ENCODE results near the gene HDDC3. TPM values are rescaled to one million over a fixed set of nuclear protein-coding genes. Genes with fewer than 3 reads are reported as not detected.

The HDDC3 gene
- total and polyA plus RNA-seq, 9 of the 15 experiments (the other 6 are each of a cell fraction or from before 2014, with no cell fraction given): 14.9 to 55.8 (median 36.9) TPM

DNA sequence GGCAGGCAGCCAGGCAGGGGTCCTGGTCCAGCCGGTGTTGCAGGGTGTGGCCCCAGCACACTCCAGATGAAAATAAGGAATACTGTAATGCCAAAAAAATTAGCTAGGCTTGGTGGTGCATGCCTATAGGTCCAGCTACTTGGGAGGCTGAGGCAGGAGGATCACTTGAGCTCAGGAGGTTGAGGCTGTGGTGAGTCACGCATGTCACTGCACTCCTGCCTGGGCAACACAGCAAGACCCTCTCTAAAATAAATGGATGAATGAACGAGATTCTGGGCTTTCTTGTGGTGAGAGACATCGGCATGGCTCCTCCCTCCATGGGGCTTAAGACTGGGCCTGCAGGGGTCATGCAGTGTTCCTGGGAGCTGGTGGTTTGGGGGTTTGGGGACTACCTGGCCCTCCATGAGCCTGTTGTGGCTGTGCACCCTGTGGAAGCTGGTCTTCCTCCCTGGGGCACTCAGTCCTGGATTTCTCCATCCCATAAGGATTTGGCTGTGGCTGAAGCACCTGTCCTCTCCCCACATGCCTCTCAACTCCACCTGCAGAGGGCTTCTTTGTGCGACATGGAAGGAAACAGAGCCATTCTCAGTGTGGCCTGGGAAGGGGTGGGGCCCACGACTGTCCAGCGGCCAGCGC, 14.7 kb upstream of the HDDC3 start (continued):
- TF ChIP-seq, protein P1, sequence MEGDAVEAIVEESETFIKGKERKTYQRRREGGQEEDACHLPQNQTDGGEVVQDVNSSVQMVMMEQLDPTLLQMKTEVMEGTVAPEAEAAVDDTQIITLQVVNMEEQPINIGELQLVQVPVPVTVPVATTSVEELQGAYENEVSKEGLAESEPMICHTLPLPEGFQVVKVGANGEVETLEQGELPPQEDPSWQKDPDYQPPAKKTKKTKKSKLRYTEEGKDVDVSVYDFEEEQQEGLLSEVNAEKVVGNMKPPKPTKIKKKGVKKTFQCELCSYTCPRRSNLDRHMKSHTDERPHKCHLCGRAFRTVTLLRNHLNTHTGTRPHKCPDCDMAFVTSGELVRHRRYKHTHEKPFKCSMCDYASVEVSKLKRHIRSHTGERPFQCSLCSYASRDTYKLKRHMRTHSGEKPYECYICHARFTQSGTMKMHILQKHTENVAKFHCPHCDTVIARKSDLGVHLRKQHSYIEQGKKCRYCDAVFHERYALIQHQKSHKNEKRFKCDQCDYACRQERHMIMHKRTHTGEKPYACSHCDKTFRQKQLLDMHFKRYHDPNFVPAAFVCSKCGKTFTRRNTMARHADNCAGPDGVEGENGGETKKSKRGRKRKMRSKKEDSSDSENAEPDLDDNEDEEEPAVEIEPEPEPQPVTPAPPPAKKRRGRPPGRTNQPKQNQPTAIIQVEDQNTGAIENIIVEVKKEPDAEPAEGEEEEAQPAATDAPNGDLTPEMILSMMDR (IDR thresholded peaks at IDR 0.05 in 2 of 3, conservative IDR thresholded peaks at IDR 0.05 in 1 of 3; ENCODE audit: insufficient read depth in 2 of 3, low read depth in 1 of 3, low read length in 3 of 3): peak in 2 of 3 experiments; percentile 1 to 33; a peak in 2 of 6 replicates
- TF ChIP-seq, protein P2, sequence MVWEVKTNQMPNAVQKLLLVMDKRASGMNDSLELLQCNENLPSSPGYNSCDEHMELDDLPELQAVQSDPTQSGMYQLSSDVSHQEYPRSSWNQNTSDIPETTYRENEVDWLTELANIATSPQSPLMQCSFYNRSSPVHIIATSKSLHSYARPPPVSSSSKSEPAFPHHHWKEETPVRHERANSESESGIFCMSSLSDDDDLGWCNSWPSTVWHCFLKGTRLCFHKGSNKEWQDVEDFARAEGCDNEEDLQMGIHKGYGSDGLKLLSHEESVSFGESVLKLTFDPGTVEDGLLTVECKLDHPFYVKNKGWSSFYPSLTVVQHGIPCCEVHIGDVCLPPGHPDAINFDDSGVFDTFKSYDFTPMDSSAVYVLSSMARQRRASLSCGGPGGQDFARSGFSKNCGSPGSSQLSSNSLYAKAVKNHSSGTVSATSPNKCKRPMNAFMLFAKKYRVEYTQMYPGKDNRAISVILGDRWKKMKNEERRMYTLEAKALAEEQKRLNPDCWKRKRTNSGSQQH (CRISPR knock-in tag; IDR thresholded peaks at IDR 0.05): no peak
- TF ChIP-seq ZNF253 (CRISPR knock-in tag; conservative IDR thresholded peaks at IDR 0.05) (no peak), RFX7 (CRISPR knock-in tag; IDR thresholded peaks at IDR 0.05) (no peak), JUND (IDR thresholded peaks at IDR 0.05; ENCODE audit: borderline replicate concordance, low read depth, low read length) (0 out of 2 replicates have a peak, but pooled peaks have one; percentile 6), JUND (tag; IDR thresholded peaks at IDR 0.05; ENCODE audit: borderline replicate concordance, low read depth, low read length) (no peak), CBFA2T3 (IDR thresholded peaks at IDR 0.05) (no peak), RAD21 (CRISPR knock-in tag; conservative IDR thresholded peaks at IDR 0.05 in 1 of 2, IDR thresholded peaks at IDR 0.05 in 1 of 2) (peak in 1 of 2 experiments; percentile 19; a peak in 1 of 4 replicates), KLF13 (tag; IDR thresholded peaks at IDR 0.05; ENCODE audit: borderline replicate concordance, low read depth) (no peak), CTBP1 (IDR thresholded peaks at IDR 0.05; ENCODE audit: borderline replicate concordance) (peak; percentile 71), ZNF121 (CRISPR knock-in tag; conservative IDR thresholded peaks at IDR 0.05) (peak; percentile 98), NRF1 (conservative IDR thresholded peaks at IDR 0.05 in 1 of 2, IDR thresholded peaks at IDR 0.05 in 1 of 2) (peak; percentile 56 to 62)
